GM21786 (cell line): Measurements from ENCODE around the gene P2RX4.
"Not testable (repeated sequence)": the region's sequence is repeated elsewhere in the genome, so short reads cannot be mapped to it uniquely, and the experiment has no call there.

Source experiments
- ATAC-seq: cut with Tn5 transposase; IDR thresholded peaks from one replicate; pipeline ENCODE4 v1.9.1; 2021; ENCODE audit not compliant: unreplicated experiment

P2RX4 gene

DNA sequence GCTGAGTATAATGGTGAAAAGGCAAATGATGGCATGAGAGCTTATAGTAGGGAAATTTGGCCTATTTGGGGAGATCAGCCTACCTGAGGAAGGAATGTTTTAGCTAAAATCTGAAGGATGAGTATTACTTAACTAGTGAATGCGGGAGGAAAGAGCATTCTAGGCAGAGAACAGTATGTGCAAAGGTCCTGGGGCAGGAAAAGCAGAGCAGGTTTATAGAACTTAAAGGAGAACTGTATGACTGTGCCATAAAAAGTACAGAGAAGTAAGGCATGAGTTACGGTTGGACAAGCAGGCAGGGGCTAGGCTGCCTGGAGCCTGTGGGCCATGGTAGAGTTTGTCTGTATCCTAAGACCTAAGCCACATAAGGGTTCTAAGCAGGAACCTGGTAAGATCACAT, 21.7 kb upstream of the P2RX4 start:
- ATAC-seq, result no peak

DNA sequence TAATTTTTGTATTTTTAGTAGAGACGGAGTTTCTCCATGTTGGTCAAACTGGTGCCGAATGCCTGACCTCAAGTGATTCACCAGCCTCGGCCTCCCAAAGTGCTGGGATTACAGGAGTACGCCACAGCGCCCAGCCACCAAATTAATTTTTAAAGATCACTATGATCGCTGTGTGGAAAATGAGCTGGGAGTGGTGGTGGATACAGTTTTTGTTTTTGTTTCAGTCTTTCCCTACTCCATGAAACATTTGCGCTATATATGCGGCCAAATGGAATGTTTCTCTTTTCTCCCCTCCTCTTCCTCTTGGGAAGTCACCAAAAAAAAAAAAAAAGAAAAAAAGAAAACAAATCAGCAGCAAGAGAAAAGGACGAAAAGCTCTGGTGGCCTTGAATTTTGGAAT, 20.8 kb upstream of the P2RX4 start:
- ATAC-seq, result no peak

DNA sequence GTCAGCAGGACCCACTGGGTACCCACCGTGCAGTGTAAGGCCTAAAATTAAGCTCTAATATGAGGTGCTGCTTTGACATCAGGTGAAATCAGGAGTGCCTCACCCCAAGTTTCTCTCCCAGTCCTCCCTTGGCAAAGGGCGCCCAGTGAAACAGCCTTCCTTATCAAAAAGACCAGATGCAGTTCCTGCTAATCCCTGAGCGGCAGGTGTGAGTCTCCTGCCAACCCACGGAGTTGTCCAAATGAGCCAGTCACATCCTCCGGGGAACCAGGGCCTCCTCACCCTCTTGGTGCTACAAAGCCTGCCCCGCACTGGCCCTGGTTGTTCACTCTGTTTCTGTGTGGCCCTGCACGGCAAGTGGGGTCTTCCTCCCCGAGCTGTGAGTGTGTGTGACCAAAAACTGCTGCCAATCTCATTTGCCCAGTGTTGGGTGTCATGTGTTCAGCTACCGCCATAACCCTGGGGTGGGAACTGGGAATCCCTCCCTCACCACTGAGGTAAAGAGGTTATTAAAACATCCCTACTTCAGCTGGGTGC, 20.2 kb upstream of the P2RX4 start:
- ATAC-seq, result no peak

DNA sequence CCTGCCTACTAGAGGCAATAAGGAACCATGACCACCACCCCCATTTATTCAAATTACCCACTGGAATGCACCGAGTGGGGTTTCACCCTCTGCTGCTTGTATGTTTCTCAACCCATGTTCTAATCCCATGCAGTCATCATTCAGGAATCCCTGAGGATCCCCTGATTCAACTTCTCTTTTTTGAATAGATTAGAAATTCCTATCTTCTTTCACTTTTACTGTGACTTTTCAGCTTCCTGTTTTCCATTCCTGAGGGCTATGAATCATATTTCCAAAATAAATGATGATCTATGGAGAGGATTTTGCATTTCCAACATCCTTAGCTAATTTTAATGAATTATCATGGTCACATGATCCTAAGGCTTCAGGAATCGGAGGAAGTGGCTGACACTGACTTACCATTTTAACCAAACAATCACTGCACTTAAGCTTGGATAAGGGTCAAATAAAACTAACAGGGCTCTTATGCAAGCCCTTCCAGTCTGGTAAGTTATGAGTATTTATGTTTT, 19.4 kb upstream of the P2RX4 start:
- ATAC-seq, result no peak

DNA sequence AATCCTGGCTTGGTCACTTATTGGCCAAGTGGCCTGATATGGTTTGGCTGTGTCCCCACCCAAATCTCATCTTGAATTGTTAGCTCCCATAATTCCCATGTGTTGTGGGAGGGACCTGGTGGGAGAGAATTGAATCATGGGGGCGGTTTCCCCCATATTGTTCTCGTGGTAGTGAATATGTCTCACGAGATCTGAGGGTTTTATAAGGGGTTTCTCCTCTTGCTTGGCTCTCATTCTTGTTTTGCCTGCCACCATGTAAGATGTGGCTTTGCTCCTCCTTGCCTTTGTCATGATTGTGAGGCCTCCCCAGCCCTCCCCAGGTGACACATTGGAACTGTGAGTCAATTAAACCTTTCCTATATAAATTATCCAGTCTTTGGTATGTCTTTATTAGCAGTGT, 18.8 kb upstream of the P2RX4 start:
- ATAC-seq, result no peak

DNA sequence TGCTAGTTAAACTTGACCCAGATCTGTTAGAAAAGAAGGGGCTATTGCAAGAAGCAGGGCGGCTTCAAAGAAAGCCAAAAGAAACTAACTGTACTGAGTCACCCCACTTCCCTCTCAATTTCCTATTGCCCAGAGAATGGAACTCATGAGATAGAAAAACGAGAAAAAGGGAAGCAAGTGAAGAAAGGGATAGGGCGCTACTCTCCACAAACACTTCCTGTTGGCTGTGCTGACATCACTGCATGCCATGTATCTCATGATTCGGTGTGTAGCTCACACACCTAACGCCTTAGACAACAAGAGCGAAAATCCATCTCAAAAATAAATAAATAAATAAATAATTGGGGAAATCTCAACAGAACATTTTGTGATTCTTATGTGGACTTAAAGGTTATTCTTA, 13.0 kb upstream of the P2RX4 start:
- ATAC-seq, result no peak

DNA sequence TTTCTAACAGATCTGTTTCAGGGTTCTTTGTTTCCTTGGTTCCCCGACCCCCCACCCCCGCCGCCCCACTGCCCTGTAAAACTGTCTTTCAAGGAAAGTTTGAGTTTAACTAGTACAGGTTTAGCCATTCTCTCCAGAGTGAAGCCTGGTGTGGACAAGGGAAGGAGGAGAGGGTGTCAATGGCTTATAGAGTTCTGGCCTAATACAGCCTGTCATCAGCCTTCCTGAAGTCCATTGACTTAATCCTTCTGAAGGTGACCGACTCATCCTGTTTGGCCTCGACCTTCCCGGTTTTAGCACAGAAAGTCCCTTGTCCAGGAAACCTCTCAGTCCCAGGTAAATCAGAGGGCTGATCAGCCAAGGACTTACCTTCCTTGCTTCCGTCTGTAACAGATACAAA, 11.0 kb upstream of the P2RX4 start:
- ATAC-seq, result no peak

DNA sequence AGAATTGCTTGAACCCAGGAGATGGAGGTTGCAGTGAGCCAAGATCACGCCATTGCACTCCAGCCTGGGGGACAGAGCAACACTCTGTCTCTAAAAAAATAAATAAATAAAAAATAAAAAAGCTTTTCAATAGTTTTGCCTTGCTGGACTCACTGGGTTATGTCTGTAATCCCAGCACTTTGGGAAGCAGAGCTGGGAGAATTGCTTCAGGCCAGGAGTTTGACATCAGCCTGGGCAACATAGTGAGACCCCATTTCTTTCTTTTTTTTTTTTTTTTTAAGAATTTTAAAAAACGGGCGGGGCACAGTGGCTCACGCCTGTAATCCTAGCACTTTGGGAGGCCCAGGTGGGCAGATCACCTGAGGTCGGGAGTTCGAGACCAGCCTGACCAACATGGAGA, 8.8 kb upstream of the P2RX4 start:
- not testable (repeated sequence) for ATAC-seq

DNA sequence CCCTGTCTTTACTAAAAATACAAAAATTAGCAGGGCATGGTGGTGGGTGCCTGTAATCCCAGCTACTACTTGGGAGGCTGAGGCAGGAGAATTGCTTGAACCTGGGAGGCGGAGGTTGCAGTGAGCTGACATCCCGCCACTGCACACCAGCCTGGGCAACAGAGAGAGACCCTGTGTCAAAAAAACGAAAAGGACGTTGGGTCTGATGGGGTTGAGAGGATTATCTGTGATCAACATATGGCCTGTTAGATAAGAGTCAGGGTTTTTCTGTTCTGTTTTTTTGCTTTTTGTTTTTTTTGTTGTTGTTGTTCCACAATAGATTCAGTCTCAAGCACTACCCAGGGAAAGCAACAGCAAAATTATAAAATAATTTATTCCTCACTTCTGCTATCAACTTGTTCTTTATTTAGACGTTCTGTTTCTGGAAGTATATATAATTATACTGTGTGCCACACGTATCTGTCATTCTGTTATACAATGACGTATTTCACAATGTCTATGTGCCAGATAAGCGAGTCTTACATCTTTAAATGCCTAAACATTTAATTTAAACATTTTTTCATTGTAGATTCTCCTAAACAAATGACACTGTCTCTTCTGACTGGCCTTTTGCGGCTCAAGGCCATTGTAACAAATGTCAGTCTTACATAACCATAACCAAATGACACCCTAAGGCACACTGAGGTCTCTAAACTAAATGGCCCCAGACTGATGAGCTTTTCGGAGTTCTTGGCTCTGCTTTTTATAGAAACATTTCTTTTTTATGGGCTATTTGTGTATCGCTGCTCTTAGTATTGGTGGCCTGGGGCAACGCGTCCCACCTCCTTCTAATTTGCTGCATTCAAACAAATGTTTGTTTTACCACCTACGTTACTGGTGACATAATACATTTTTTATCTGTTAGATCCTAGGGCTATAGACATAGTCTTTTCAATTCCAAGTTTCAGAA, 7.2 kb upstream of the P2RX4 start:
- ATAC-seq, result no peak

DNA sequence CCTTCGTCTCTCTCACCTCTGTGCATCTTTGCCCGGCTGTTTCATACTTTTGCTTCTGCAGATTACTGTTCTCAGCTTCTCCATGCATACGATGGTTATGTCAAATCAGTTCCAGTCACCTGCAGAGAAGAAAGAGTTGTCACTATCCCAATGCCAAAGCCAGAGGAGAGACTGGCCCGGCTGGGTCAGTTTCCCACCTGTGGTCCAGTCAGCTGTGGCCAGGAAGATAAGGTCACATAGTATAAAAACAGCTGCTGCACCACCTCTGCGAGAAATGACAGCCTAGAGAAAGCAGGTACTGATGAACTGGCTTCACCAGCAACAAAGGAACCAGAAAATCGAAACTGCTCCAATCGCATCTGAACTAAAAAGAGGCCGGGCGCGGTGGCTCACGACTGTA, 6.4 kb upstream of the P2RX4 start:
- ATAC-seq, result no peak

DNA sequence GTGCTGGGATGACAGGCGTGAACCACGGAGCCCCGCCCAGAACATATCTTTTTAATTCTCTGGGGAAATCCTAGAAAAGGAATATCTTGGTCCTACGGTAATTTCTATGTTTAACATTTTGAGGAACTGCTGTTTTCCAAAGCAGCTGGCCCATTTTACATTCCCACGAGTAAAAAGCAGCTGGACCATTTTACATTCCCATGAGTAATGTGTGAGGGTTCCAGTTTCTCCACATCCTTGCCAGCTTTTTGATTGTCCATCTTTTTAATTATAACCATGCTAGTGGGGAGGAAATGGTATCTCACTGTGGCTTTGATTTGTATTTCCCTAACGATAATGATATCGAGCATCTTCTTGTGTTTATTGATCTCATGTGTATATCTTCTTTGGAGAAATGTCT, 4.4 kb upstream of the P2RX4 start:
- ATAC-seq, result no peak

DNA sequence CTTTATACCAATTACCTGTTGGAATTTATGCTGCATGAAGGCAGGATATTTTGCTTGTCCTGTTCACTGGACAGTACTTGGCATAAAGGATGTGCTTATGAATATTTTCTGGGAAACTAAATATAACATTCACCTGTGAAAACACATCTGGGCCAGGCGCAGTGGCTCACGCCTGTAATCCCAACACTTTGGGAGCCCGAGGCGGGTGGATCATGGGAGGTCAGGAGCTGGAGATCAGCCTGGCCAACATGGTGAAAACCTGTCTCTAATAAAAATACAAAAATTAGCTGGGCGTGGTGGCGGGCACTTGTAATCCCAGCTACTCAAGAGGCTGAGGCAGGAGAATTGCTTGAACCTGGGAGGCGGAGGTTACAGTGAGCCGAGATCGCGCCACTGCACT, 1.4 kb upstream of the P2RX4 start:
- not testable (repeated sequence) for ATAC-seq

DNA sequence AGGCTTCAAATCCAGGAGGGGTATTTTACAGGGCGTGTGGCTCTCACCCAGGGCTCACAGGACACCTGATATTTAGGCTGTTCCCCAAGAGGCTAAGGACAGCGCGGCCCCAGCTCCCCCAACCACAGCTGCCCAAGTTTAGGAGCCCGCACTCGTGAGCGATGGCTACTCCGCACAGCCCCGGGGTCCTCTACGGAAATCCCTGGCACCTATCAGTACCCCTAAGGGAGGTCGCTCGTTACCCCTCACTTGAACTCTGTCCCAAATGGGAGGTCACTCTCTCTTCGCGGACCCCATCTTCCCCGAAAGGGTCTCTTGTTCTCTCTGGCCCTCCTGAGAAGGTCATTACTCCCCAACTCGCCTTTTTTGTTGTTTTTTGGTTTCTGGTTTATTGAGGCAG, 708 bp upstream of the P2RX4 start:
- ATAC-seq, result no peak

DNA sequence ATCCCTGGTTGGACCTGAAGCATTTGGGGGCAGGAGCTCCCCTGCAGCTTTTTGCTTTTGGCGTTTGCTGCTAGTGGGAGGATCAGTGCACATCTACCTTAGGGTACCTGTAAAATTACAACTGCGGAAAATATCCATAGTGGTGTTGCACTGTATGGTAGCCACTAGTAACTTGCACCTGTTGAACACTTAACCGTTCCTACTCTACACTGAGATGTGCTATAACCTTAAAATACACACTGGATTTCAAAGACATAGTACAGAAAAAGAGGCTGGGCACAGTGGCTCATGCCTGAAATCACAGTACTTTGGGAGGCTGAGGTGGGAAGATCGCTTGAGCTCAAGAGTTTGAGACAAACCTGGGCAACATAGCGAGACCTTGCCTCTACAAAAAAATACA, 2.9 kb downstream of the P2RX4 start:
- ATAC-seq, result no peak

DNA sequence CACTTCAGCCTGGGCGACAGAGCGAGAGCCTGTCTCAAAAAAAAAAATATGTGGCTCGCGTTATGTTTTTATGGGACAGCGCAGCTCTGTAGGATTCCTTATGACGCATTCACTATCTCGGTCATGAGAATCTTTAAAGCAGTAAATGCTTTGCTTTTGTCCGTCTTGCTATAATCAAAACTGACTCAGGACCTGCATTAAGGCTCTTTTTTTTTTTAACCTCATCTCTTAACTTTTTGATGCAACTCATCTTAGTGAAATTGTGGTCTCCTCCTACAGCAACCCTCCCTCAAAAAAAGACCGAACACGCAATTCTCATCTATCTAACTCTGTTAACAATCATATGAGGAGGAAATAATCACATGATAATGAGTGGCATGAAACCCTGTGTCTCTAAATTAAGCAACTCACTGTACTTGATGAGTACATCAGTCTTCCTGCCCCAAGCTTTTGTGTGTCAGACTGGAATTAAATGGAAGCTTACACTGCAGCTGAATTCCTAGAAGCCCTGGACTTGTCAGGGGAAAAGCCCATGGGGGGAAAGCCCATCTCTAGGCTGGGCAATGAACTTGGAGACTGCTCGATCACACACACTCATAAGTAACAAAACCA, 4.3 kb downstream of the P2RX4 start:
- ATAC-seq, result no peak

DNA sequence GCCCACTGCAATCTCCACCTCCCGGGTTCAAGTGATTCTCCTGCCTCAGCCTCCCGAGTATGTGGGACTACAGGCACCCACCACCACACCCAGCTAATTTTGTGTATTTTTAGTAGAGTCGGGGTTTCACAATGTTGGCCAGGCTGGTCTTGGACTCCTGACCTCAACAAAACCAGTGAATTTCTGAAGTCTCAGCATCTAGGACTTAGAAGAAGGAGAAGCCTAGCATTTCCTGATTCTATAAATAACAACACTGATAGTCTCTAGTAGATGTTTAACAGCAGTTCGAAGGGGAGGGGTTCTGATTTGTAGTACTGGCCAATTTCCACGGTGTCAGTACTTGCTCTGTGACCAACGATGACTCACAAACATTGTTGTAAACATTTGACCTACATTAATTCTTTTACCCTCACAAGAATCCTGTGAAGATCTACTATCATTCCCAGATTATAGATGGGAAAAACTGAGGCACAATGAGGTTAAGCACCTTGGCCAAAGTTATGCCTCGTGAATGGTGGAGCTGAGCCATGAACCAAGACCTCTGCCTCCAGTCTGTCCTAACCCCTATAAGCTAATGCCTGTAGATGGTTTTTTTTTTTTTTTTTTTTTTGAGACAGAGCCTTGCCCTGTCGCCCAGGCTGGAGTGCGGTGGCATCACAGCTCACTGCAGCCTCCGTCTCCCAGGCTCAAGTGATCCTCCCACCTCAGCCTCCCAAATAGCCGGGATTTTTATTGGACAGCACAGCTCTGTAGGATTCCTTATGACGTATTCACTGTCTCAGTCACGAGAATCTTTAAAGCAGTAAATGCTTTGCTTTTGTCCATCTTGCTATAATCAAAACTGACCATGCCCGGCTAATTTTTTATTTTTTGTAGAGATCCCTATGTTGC, 5.2 kb downstream of the P2RX4 start:
- no peak for ATAC-seq

DNA sequence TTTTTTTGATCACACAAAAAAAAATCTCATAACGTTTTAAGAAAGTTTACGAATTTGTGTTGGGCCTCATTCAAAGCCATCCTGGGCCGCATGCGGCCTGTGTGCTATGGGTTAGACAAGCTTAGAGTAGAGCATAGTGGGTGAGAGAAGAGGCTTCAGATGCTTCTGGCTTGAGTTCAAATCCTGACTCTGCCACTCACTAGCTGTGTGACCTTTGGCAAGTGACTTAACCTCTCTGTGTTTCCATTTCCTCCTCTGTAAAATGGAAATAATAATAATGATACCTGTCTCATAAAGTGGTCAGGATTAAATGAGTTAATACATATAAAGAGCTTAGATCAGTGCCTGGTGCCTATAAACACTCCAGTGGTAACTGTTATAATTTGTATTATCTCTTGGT, 6.2 kb downstream of the P2RX4 start:
- ATAC-seq, result no peak

DNA sequence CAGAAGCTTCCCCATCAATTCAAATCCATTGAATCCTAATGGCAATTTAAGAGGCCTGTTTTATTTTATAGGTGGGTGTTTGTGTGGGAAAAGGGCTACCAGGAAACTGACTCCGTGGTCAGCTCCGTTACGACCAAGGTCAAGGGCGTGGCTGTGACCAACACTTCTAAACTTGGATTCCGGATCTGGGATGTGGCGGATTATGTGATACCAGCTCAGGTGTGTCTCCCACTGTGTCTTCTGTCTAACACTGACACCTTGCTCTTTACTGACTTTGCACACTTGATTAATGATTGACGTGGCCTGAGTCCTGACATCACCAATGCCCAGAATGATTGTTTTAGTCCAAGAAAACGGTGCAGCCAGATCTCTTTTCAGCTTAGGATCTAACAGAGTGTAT, 7.1 kb downstream of the P2RX4 start:
- ATAC-seq, result no peak

DNA sequence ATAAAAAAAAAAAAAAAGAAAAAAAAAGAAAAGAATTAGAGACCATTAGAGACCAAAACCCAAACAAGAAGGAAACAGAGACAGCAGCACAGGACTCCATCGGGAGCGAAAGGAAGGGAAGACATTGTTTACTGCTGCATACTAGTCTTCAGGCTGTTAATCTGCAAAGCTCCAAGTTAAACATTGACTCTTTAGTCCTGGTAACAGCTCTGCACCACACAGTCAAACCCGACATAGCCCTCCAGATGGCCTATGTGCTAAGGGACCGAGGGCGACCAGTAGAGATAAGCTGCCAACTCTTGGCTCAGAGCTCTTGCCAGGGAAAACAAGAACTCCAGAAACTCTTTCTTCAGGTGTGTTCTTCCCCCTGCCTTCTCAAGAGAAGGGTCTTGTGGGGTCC, 7.8 kb downstream of the P2RX4 start:
- ATAC-seq, result no peak

DNA sequence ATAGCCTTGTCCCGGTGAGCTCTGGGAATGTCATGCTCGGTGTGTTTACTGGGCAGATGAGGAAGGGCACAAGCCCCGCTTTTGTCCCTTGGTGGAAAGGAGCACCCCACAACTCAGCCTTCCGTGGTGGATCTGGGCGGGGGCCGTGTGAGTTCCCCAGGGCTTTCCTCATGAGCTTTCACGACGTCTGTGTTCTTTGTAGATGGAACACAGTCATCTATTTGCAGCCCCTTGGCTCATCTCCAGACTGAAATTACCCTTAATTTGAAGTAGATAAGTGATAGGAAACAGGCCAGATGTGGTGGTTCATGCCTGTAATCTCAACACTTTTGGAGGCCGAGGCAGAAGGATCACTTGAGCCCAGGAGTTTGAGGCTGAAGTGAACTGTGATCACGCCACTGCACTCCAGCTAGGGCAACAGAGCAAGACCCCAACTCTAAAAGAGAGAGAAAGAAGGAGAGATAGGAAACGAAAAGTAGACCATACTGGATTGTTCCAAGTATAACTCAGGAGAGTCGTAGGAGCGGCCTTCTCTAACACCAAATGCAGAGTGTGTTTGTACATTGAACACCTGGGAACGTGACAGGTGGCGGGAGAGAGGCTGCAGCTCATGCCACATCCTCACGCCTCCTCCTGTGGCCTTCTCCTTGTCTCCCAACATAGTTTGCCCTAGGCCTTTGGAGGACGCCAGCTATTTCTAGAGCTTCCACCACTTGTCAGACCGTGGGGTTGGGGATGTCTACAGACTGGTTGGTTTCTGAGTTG, 8.8 kb downstream of the P2RX4 start:
- ATAC-seq, result no peak
